Neuronal stem cell (in vitro differentiated cells): ENCODE measurements around the gene ARHGAP26.

Experiments used
- DNase-seq: peaks from one replicate; pipeline ENCODE4 v3.0.0-alpha.2; 2013; ENCODE audit warnings: low spot score
- H2AFZ ChIP-seq: one replicate; pipeline ENCODE4 v1.6.1; 2013; ENCODE audit warnings: mild to moderate bottlenecking, low read length, inconsistent platforms
- H2AK5ac ChIP-seq: 2 replicates; pipeline ENCODE4 v1.6.1; 2013; ENCODE audit warnings: low read depth, mild to moderate bottlenecking, inconsistent platforms, low read length, moderate library complexity, mixed read lengths
- H2BK120ac ChIP-seq: 2 replicates; pipeline ENCODE4 v1.6.1; 2013; ENCODE audit warnings: low read depth, mild to moderate bottlenecking, inconsistent platforms, low read length, moderate library complexity, mixed read lengths
- H2BK12ac ChIP-seq: one replicate; pipeline ENCODE4 v1.6.1; 2013; ENCODE audit warnings: low read length, inconsistent platforms
- H2BK15ac ChIP-seq: 2 replicates; pipeline ENCODE4 v1.6.1; 2013; ENCODE audit warnings: mild to moderate bottlenecking, low read length, inconsistent platforms, mixed read lengths
- H2BK5ac ChIP-seq: one replicate; pipeline ENCODE4 v1.6.1; 2013; ENCODE audit warnings: inconsistent platforms, mild to moderate bottlenecking, low read length, moderate library complexity
- H3K14ac ChIP-seq: one replicate; pipeline ENCODE4 v1.6.1; 2013; ENCODE audit warnings: low read length, inconsistent platforms
- H3K18ac ChIP-seq: 2 replicates; pipeline ENCODE4 v1.6.1; 2013; ENCODE audit warnings: low read length, inconsistent platforms
- H3K23ac ChIP-seq: 2 replicates; pipeline ENCODE4 v1.6.1; 2013; ENCODE audit warnings: low read depth, mild to moderate bottlenecking, mixed read lengths, low read length, inconsistent platforms; ENCODE audit not compliant: poor library complexity
- H3K27ac ChIP-seq: replicated peaks from 3 replicates; pipeline ENCODE4 v1.5.1; 2013; ENCODE audit warnings: low read length, inconsistent platforms
- H3K27me3 ChIP-seq, 3 experiments: 2 replicates each; pipeline ENCODE4 v1.6.1; 2013; ENCODE audit warnings: low read length in 3 of 3, mild to moderate bottlenecking in 2 of 3, inconsistent platforms in 1 of 3, low read depth in 1 of 3, mixed read lengths in 1 of 3, moderate library complexity in 1 of 3; ENCODE audit not compliant: control insufficient read depth in 3 of 3, insufficient read depth in 3 of 3
- H3K36me3 ChIP-seq, 2 donors: replicated peaks in 1 of 2; 2 replicates each; pipeline ENCODE4 v1.6.1; 2013; ENCODE audit warnings: low read length in 2 of 2; ENCODE audit not compliant: control insufficient read depth in 2 of 2, insufficient read depth in 2 of 2
- H3K4ac ChIP-seq: 2 replicates; pipeline ENCODE4 v1.6.1; 2013; ENCODE audit warnings: inconsistent platforms, mild to moderate bottlenecking, low read length, moderate library complexity
- H3K4me1 ChIP-seq, 2 donors: 1 replicate in 1 of 2; 2 replicates in 1 of 2; pipeline ENCODE4 v1.6.1; 2013; ENCODE audit warnings: low read length in 2 of 2, low read depth in 1 of 2; ENCODE audit not compliant: control insufficient read depth in 2 of 2, insufficient read depth in 1 of 2
- H3K4me2 ChIP-seq: one replicate; pipeline ENCODE4 v1.6.1; 2013; ENCODE audit warnings: mild to moderate bottlenecking, low read length, inconsistent platforms; ENCODE audit not compliant: insufficient read depth, poor library complexity, severe bottlenecking
- H3K4me3 ChIP-seq, 2 donors: 2 replicates each; pipeline ENCODE4 v1.5.1; 2013; ENCODE audit warnings: low read length in 2 of 2, mild to moderate bottlenecking in 2 of 2, inconsistent platforms in 1 of 2, moderate library complexity in 1 of 2
- H3K79me1 ChIP-seq: one replicate; pipeline ENCODE4 v1.6.1; 2013; ENCODE audit warnings: low read depth, mild to moderate bottlenecking, inconsistent platforms, low read length, moderate library complexity
- H3K9ac ChIP-seq: one replicate; pipeline ENCODE4 v1.6.1; 2013; ENCODE audit warnings: mild to moderate bottlenecking, low read depth, low read length, inconsistent platforms; ENCODE audit not compliant: poor library complexity
- H3K9me3 ChIP-seq, 2 donors: replicated peaks in 1 of 2; 2 replicates each; pipeline versions ENCODE3 to v1.6.1; 2013; ENCODE audit warnings: low read length in 2 of 2, mild to moderate bottlenecking in 2 of 2, inconsistent platforms in 1 of 2, low read depth in 1 of 2, mixed read lengths in 1 of 2, moderate library complexity in 1 of 2; ENCODE audit not compliant: control insufficient read depth in 2 of 2, insufficient read depth in 1 of 2
- H4K8ac ChIP-seq: one replicate; pipeline ENCODE4 v1.6.1; 2013; ENCODE audit warnings: low read depth, mild to moderate bottlenecking, inconsistent platforms, low read length, moderate library complexity
- H4K91ac ChIP-seq: one replicate; pipeline ENCODE4 v1.6.1; 2013; ENCODE audit warnings: low read length, low read depth, mild to moderate bottlenecking, inconsistent platforms; ENCODE audit not compliant: poor library complexity
- WGBS, 2 donors: extraction: QIAGEN DNeasy Blood & Tissue Kit; methylation state at CpG; one replicate each; pipeline ENCODE4 v1.1.7; 2013; ENCODE audit warnings: missing lambda C conversion rate in 2 of 2, mixed read lengths in 1 of 2; ENCODE audit not compliant: insufficient read length in 2 of 2, insufficient replicate concordance in 1 of 2; ENCODE audit errors: extremely low coverage in 2 of 2; 5-methylcytosine and 5-hydroxymethylcytosine counted together

The ARHGAP26 gene

DNA sequence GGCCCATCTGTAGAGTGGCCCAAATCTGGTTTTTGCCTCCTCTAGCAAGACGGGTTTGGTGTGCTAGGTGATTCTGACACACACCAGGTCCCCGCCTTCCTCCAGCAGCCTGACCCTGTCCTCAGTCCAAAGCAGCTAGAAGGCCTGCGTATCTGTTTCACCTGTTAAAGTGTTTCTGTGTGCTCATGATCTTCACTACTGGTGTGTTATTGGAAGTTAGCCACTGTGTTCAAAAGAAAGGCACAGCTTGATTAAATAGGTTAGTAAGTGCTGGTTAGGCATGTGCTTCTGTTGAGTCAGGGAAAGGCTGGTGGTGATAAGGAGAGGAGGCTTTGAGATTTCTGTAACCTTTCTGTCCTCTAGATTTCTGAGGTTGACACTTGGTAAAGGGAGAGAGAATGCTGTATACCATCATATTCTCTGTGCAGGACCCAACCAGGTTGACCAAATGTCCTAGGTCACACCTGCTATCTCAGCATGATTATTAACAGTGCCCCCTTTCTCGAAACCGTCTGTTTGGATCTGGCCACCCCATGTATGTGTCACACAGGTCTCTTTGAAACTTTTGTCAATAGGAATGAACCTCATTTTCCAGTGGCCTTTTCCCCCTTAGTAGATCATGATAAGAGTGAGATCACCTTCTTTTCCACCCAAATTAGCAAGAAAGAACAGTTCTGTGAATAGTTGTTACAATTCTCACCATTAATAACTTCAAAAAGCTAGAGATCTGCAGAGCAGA, 58.8 kb downstream of the ARHGAP26 start:
- Histone ChIP-seq H3K79me1 (no peaks in the 10 kb centered on the region), H3K9ac (no peak overlapping the region), H3K18ac (no peak overlapping the region), H3K27ac (no peak overlapping the region), H2BK12ac (no peak overlapping the region), H3K27me3 (no peaks in the 10 kb centered on the region), H2BK120ac (no peak overlapping the region), H3K9me3 (no peaks in the 10 kb centered on the region), H4K8ac (no peak overlapping the region), H3K36me3 (no peaks in the 10 kb centered on the region), H3K4me2 (no peak overlapping the region), H3K4me3 (no peak overlapping the region), H2BK15ac (no peak overlapping the region), H3K4ac (no peak overlapping the region), H3K4me1 (peaks cover 3 to 17% of the 10 kb centered on the region in 2 donors), H4K91ac (no peak overlapping the region), H2AK5ac (no peak overlapping the region), H2AFZ (no peak overlapping the region), H3K14ac (no peak overlapping the region), H3K23ac (no peak overlapping the region), H2BK5ac (no peak overlapping the region)
- no peak for DNase-seq
- WGBS, 2 donors: no CpG with 5 or more reads among the region's 5 CpGs

DNA sequence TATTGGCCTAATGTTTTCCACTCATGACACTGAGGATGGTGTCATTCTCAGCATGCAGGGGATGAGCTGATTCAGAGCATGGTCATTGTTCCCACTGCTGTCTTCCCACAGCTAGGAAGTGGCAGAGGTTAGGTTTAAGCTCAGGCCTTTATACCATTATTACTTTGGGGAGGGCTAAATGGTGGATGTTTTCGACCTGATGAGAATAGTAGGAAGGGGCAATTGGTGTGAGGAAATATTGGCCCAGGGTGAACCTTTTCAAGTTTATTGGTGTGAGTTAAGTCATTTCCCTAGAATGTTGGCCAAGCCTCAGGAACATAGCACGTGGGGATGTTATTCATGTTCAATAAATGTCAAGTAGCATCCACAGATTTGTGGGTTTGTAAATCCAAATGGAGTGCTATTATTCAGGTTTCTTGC, 59.6 kb downstream of the ARHGAP26 start:
- Histone ChIP-seq H3K23ac (no peak overlapping the region), H3K27me3 (no peaks in the 10 kb centered on the region), H2BK12ac (no peak overlapping the region), H4K8ac (no peak overlapping the region), H2AFZ (no peak overlapping the region), H3K4me2 (no peak overlapping the region), H2BK5ac (no peak overlapping the region), H2AK5ac (no peak overlapping the region), H3K9me3 (no peaks in the 10 kb centered on the region), H2BK120ac (no peak overlapping the region), H3K79me1 (no peaks in the 10 kb centered on the region), H3K4ac (no peak overlapping the region), H3K4me3 (no peak overlapping the region), H3K36me3 (no peaks in the 10 kb centered on the region), H3K4me1 (peaks cover 3 to 17% of the 10 kb centered on the region in 2 donors), H3K14ac (no peak overlapping the region), H3K27ac (no peak overlapping the region), H4K91ac (no peak overlapping the region), H3K9ac (no peak overlapping the region), H2BK15ac (no peak overlapping the region), H3K18ac (no peak overlapping the region)
- DNase-seq: no peak
- no CpG with 5 or more reads among the region's 2 CpGs for WGBS, 2 donors

DNA sequence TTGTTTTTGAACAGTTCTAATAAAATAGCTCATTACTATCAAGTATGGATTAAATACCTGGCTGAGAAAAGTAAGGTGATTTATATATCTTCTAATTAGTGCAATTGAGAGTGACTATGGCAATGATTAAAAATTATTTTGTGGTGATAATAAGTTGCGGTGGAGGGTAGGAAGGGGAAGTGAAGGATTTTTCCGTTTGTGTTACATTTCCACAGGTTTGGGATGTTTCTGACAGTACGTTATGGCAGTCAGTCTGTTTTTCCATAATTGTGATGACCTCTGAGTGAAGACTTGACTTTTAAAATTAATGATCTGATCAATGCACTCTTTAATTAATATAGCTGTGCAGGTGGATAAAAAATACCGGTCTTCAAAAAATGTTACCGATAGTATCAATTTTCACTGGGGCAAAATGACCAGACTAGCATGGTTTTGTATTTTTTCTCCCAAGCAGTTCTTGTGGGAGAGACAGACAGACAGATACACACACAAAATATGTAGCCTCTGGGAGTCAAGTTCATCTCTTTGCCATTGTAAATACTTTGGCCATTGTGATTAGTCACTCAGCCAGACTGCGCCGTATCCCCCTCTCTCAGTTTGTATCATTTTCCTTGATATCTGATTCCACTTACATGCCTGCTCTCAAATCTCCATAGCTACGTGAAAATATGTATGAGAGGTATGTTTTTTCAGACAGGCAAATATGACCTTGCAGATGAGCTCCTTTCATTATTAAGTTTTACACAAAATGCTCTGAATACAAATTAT, 60.2 kb downstream of the ARHGAP26 start:
- H3K79me1 ChIP-seq: no peaks in the 10 kb centered on the region
- H3K9me3 ChIP-seq: no peaks in the 10 kb centered on the region
- H2AFZ ChIP-seq: no peak overlapping the region
- no peaks in the 10 kb centered on the region for H3K27me3 ChIP-seq
- no peak overlapping the region for H3K18ac ChIP-seq
- no peak overlapping the region for H2BK5ac ChIP-seq
- no peak overlapping the region for H2BK120ac ChIP-seq
- no peak overlapping the region for H3K27ac ChIP-seq
- peaks cover 0 to 12% of the 10 kb centered on the region in 2 donors for H3K4me1 ChIP-seq
- no peak overlapping the region for H4K8ac ChIP-seq
- H3K4me3 ChIP-seq: no peak overlapping the region
- WGBS, 2 donors: 100% methylated on average over 1 of the region's 8 CpGs
- H3K4me2 ChIP-seq: no peak overlapping the region
- no peak for DNase-seq
- no peaks in the 10 kb centered on the region for H3K36me3 ChIP-seq
- H2BK15ac ChIP-seq: no peak overlapping the region
- H3K14ac ChIP-seq: no peak overlapping the region
- no peak overlapping the region for H3K9ac ChIP-seq
- no peak overlapping the region for H2AK5ac ChIP-seq
- no peak overlapping the region for H3K23ac ChIP-seq
- no peak overlapping the region for H4K91ac ChIP-seq
- no peak overlapping the region for H3K4ac ChIP-seq
- H2BK12ac ChIP-seq: no peak overlapping the region

DNA sequence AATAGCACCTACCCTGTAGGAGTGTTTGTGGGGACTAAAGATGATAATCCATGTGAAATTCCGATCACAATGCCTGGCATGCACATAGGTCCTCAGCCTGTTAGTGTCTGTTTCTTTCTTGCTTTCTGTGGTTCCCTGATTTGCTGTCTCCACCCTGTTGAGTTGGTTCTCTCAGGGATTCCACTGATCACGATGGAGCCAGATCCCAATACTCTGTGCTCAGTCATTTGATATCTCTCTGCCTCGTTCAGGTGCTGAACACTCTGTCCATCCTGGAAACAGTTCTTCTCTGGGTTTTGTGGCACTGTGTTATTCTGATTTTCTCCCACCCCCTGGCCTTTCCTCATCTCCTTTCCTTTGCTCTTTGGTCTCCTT, 60.8 kb downstream of the ARHGAP26 start:
- Histone ChIP-seq H3K4me2 (no peak overlapping the region), H3K14ac (no peak overlapping the region), H2AFZ (no peak overlapping the region), H2BK120ac (no peak overlapping the region), H3K18ac (no peak overlapping the region), H3K4me1 (peaks cover 0 to 10% of the 10 kb centered on the region in 2 donors), H2AK5ac (no peak overlapping the region), H3K4ac (no peak overlapping the region), H3K27me3 (no peaks in the 10 kb centered on the region), H3K9ac (no peak overlapping the region), H2BK12ac (no peak overlapping the region), H4K8ac (no peak overlapping the region), H2BK15ac (no peak overlapping the region), H2BK5ac (no peak overlapping the region), H3K36me3 (no peaks in the 10 kb centered on the region), H3K79me1 (no peaks in the 10 kb centered on the region), H3K9me3 (no peaks in the 10 kb centered on the region), H3K23ac (no peak overlapping the region), H4K91ac (no peak overlapping the region), H3K4me3 (no peak overlapping the region), H3K27ac (no peak overlapping the region)
- DNase-seq: no peak
- no CpG with 5 or more reads among the region's 3 CpGs for WGBS, 2 donors
